Thyroid gland (tissue), 4 donors: ENCODE data around the gene DLL4. TPM values are rescaled to one million over a fixed set of nuclear protein-coding genes. Genes with fewer than 3 reads are reported as not detected.
A peak's percentile ranks its signal among the peaks of the same experiment; 100 is the strongest.

Experiments used
- DNase-seq, 2 donors: peaks; one replicate each; pipeline ENCODE4 v3.0.0-alpha.2; 2019
- H3K27ac ChIP-seq, 3 donors: fragments of 200-600 bp; sonication (generic); 1 replicate in 2 of 3; 2 replicates in 1 of 3; pipeline ENCODE4 v1.5.1; 2016 to 2019; ENCODE audit warnings: mild to moderate bottlenecking in 1 of 3, moderate library complexity in 1 of 3
- H3K27me3 ChIP-seq: fragments of 200-600 bp; sonication (generic); one replicate; pipeline ENCODE4 v1.5.1; 2019
- H3K36me3 ChIP-seq, 2 donors: fragments of 200-600 bp; sonication (generic); one replicate each; pipeline ENCODE4 v1.5.1; 2016 to 2019
- H3K4me1 ChIP-seq, 2 donors: fragments of 200-600 bp; sonication (generic); one replicate each; pipeline ENCODE4 v1.5.1; 2017 to 2019
- H3K4me3 ChIP-seq, 3 donors: fragments of 200-600 bp; sonication (generic); replicated peaks in 1 of 3; 1 replicate in 2 of 3; 2 replicates in 1 of 3; pipeline ENCODE4 v1.5.1; 2016; ENCODE audit warnings: mild to moderate bottlenecking in 1 of 3
- H3K9me3 ChIP-seq: fragments of 200-600 bp; sonication (generic); one replicate; pipeline ENCODE4 v1.5.1; 2017
- POLR2A ChIP-seq, 2 donors: fragments of 450-650 bp; IDR thresholded peaks; one replicate each; pipeline ENCODE4 v1.6.1; 2017; ENCODE audit warnings: antibody characterized with exemption in 2 of 2, mild to moderate bottlenecking in 2 of 2, moderate library complexity in 1 of 2
- WGBS, 2 donors: methylation state at CpG; one replicate each; pipeline ENCODE4 v1.1.5; 2017; 5-methylcytosine and 5-hydroxymethylcytosine counted together
- intact Hi-C: fragments of 100-400 bp; cut with DNase I; formaldehyde crosslinking; loops from one replicate; pipeline ENCODE4 v1.15.1; 2023
- total RNA-seq, 4 donors: library from RNA; depleted of rRNA; stranded (reverse); fragments of >200 nt; gene quantifications; one replicate each; pipeline ENCODE4 v1.2.3, GENCODE V29; 2016
- TF ChIP-seq, protein P1 (sequence below), 6 experiments: fragments of 200-600 bp in 3 of 6; fragments of 450-650 bp in 3 of 6; sonication (generic) in 3 of 6; IDR thresholded peaks; one replicate each; pipeline ENCODE4 v1.5.1; 2016 to 2019; ENCODE audit warnings: antibody characterized with exemption in 6 of 6, mild to moderate bottlenecking in 2 of 6, inconsistent platforms in 1 of 6, moderate library complexity in 1 of 6

DLL4 gene
- total RNA-seq, 4 donors from 2014 or later, result 6.8 to 27.1 (median 10.8) TPM

DNA sequence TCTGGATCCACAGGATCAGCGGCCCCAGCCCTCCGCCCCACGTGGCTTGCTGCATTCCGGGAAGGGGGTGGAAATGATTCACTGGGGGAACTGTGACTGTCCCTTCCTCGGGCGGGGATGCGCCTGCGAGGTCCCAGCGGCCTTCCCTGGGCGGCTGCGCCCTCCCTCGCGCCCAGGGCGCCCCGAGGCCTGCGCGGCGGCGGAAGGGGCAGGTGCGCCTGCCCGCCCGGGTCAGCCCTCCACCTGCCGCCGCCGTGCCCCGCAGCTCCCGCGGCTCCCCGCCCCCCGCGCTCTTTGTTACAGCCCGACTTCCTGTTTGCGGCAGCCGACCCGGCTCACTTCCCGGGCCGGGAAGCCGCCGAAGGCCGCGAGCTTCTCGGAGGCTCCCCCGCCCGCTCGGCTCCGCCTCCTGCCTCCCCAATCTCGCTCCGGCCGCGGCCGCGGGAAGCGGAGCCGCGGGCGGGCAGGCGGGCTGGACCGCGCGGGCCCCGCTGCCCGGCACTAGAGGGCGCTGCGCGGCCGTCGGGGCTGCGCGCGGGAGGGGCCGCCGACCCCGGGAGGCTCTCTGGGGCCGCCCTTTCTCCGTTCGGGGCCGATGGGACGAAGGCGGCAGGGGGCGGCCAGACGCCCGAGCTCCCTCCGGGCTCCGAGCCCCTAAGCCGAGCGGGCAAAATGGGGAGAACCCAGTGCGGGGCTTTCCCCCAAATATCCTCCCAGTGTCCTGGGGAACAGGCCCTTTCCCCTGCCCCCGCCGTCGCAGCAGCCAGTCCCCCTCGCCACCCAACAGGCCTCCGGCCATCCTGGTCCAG, 12.6 kb downstream of the DLL4 start:
- intact Hi-C loops, result loop anchor here (5.0 to 10.0 kb wide), 2 partner anchors 34 to 73 kb away; no protein-coding TSS in a partner anchor
- peak; percentile 74 to 76 for DNase-seq
- Histone ChIP-seq H3K9me3 (no peaks in the 10 kb centered on the region), H3K4me1 (peaks cover 15 to 30% of the 10 kb centered on the region in 2 donors), H3K27ac (peak overlapping the region; percentile 64 to 90 (median 89)), H3K4me3 (peak overlapping the region in 2 of 3 donors; percentile 21 to 47), H3K36me3 (no peaks in the 10 kb centered on the region), H3K27me3 (no peaks in the 10 kb centered on the region)
- WGBS, 2 donors, result 2 to 8% methylated on average over 7 to 42 of the region's 92 CpGs
- TF ChIP-seq, protein P1, sequence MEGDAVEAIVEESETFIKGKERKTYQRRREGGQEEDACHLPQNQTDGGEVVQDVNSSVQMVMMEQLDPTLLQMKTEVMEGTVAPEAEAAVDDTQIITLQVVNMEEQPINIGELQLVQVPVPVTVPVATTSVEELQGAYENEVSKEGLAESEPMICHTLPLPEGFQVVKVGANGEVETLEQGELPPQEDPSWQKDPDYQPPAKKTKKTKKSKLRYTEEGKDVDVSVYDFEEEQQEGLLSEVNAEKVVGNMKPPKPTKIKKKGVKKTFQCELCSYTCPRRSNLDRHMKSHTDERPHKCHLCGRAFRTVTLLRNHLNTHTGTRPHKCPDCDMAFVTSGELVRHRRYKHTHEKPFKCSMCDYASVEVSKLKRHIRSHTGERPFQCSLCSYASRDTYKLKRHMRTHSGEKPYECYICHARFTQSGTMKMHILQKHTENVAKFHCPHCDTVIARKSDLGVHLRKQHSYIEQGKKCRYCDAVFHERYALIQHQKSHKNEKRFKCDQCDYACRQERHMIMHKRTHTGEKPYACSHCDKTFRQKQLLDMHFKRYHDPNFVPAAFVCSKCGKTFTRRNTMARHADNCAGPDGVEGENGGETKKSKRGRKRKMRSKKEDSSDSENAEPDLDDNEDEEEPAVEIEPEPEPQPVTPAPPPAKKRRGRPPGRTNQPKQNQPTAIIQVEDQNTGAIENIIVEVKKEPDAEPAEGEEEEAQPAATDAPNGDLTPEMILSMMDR (IDR thresholded peaks at IDR 0.05), result peak in 5 of 6 experiments; percentile 15 to 97 (median 81)
- TF ChIP-seq POLR2A (IDR thresholded peaks at IDR 0.05), result peak in 1 of 2 donors; percentile 48

DNA sequence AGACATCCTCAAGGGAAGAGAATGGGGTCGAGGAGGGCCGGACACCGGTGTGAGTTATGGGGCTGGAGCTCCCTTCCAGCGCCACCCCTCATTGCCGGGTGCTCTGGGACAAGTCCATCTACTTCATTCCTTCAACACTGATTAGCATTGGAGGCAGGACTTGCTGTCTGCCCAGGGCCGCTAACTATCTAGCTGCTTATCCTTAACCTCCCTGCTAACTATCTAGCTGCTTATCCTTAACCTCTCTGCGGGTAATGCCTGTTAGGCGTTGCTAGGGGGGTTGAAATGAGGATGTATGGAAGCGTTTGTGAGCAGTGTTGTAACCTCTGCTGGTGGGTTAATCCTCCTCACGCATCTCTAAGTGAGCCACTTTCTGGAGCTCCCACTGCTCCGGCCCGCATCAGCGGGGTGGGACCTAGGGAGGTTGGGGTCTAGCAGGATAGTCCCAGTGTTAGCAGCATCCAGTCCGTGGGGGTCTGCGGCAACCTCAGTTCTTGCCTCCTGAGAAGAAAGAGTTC, 13.3 kb downstream of the DLL4 start:
- intact Hi-C loops, result loop anchor here (5.0 to 10.0 kb wide), 2 partner anchors 35 to 72 kb away; no protein-coding TSS in a partner anchor
- Histone ChIP-seq H3K9me3 (no peaks in the 10 kb centered on the region), H3K27ac (peak overlapping the region; percentile 64 to 90 (median 89)), H3K4me1 (peaks cover 15 to 30% of the 10 kb centered on the region in 2 donors), H3K4me3 (peak overlapping the region in 2 of 3 donors; percentile 21 to 47), H3K27me3 (no peaks in the 10 kb centered on the region), H3K36me3 (no peaks in the 10 kb centered on the region)
- TF ChIP-seq, protein P1 (IDR thresholded peaks at IDR 0.05), result no peak
- TF ChIP-seq POLR2A (IDR thresholded peaks at IDR 0.05), result no peak
- WGBS, 2 donors, result 22 to 37% methylated on average over 15 of the region's 15 CpGs
- no peak for DNase-seq

DNA sequence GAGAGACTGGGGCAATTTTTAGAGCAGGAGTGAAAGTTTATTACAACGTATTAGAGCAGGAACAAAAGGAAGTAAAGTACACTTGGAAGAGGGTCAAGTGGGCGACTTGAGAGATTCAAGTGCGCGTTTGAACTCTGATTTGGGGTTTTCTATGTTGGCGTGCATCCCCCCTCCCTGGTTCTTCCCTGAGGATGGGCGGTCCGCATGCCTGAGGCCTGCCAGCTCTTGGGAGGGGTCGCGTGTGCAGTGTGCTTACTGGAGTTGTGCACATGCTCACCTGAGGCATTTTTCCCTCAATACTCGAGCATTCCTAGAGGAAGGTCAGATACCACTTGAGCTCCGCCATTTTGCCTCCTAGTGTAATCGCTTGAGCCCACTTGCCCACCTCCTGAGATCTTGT, 13.7 kb downstream of the DLL4 start:
- no peaks in the 10 kb centered on the region for H3K36me3 ChIP-seq
- no peaks in the 10 kb centered on the region for H3K9me3 ChIP-seq
- intact Hi-C loops, result loop anchor here (5.0 to 10.0 kb wide), 2 partner anchors 36 to 72 kb away; no protein-coding TSS in a partner anchor
- no peak for TF ChIP-seq POLR2A (IDR thresholded peaks at IDR 0.05)
- TF ChIP-seq, protein P1 (IDR thresholded peaks at IDR 0.05), result no peak
- no peaks in the 10 kb centered on the region for H3K27me3 ChIP-seq
- no peak overlapping the region for H3K4me3 ChIP-seq
- WGBS, 2 donors, result 24 to 33% methylated on average over 12 of the region's 12 CpGs
- peaks cover 15 to 30% of the 10 kb centered on the region in 2 donors for H3K4me1 ChIP-seq
- H3K27ac ChIP-seq, result peak overlapping the region in 2 of 3 donors; percentile 89 to 90
- DNase-seq, result peak; percentile 51 to 68

DNA sequence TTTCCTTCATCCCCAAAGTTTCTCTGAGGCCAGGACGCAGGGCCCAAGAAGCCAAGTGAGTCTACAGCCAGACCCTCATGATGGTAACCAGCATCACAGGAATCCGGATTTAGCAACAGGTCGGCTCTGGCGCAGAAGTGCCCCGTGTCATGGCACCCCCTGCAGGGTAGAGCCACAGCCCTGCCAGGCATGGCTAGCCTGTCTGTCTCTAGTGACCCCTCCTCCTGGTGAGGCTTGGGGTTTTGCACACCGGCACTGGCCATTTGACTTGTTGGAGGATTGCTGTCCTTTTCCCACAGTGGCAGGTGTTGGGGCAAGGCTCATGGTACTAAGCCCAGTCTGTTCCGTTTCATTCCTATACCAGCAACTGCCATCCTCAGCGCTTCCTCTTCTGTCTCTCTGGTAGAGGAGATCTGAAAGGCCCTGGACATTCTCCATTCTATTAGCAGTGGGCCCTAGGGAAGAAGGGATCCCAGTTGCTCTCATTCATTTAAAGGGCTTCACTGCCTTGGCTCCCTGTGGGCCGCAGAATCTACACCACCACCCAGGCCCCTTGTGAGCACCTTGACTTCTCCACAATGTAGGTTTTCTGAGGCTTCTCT, 14.7 kb downstream of the DLL4 start:
- no peaks in the 10 kb centered on the region for H3K36me3 ChIP-seq

More for the DNA sequence above, 14.7 kb downstream of the DLL4 start:
- Histone ChIP-seq H3K4me1 (peaks cover 15 to 30% of the 10 kb centered on the region in 2 donors), H3K27me3 (no peaks in the 10 kb centered on the region), H3K9me3 (no peaks in the 10 kb centered on the region), H3K4me3 (no peak overlapping the region), H3K27ac (no peak overlapping the region)
- WGBS, 2 donors, result 96 to 97% methylated on average over 7 to 8 of the region's 9 CpGs
- no peak for DNase-seq
- intact Hi-C loops, result loop anchor here (5.0 to 10.0 kb wide), 2 partner anchors 37 to 71 kb away; no protein-coding TSS in a partner anchor
- TF ChIP-seq POLR2A (IDR thresholded peaks at IDR 0.05), result no peak
- TF ChIP-seq, protein P1 (IDR thresholded peaks at IDR 0.05), result no peak
